ENCODE data around the gene NF1. TPM values are rescaled to one million over a fixed set of nuclear protein-coding genes. Genes with fewer than 3 reads are reported as not detected.

NF1 gene
- polyA plus RNA-seq, 2 of the 4 experiments (the other 2 are of a cell fraction), result 15.9 to 73.2 TPM

GRCh38 chr17:31388770-31389656, 294.2 kb downstream of the NF1 start:
- ATAC-seq (peak; percentile 57 to 80), DNase-seq (ENCODE audit: low read depth in 1 of 2, low spot score in 1 of 2) (peak in 1 of 2 experiments; percentile 82), FAIRE-seq (no peak)
- H3K9me3 ChIP-seq, result no peaks in the 10 kb centered on the region
- WGBS (ENCODE audit: missing lambda C conversion rate), result 37% methylated on average over 16 of the region's 18 CpGs
- H3K4me2 ChIP-seq, result no peak overlapping the region
- ChIA-PET POLR2A (no interaction called here), CTCF (interaction anchor here (0.6 to 13.2 kb wide), 38 partner anchors 9 to 457 kb away, joined by 3 to 197 read pairs (median 4); no protein-coding TSS in a partner anchor)
- no peak overlapping the region for H3K27ac ChIP-seq
- no peak for TF ChIP-seq ZNF302 (CRISPR knock-in tag; IDR thresholded peaks at IDR 0.05)
- TF ChIP-seq SMC3 (IDR thresholded peaks at IDR 0.05), result peak; percentile 79
- TF ChIP-seq RCOR1 (IDR thresholded peaks at IDR 0.05; ENCODE audit: low read depth, low read length), result no peak
- no peak for TF ChIP-seq MYC (IDR thresholded peaks at IDR 0.05; ENCODE audit: borderline replicate concordance, low read length)
- no peak for TF ChIP-seq RFX5 (IDR thresholded peaks at IDR 0.05)
- TF ChIP-seq BHLHE40 (IDR thresholded peaks at IDR 0.05; ENCODE audit: low read depth, low read length), result no peak
- no peak for TF ChIP-seq USF2 (IDR thresholded peaks at IDR 0.05)
- no peak for TF ChIP-seq ZFP36 (IDR thresholded peaks at IDR 0.05; ENCODE audit: borderline replicate concordance, partially characterized antibody)
- no peak for TF ChIP-seq MAFK (IDR thresholded peaks at IDR 0.05; ENCODE audit: partially characterized antibody)
- TF ChIP-seq MAZ (IDR thresholded peaks at IDR 0.05; ENCODE audit: borderline replicate concordance, low read depth, low read length), result no peak
- no peak for TF ChIP-seq FOSL2 (IDR thresholded peaks at IDR 0.05)
- TF ChIP-seq FOSL2 (CRISPR knock-in tag; IDR thresholded peaks at IDR 0.05), result no peak
- TF ChIP-seq GATA3 (IDR thresholded peaks at IDR 0.05; ENCODE audit: borderline replicate concordance), result no peak
- TF ChIP-seq TP53 (CRISPR knock-in tag; IDR thresholded peaks at IDR 0.05), result 0 out of 2 replicates have a peak, but pooled peaks have one; percentile 17
- TF ChIP-seq RAD21 (conservative IDR thresholded peaks at IDR 0.05 in 1 of 2, IDR thresholded peaks at IDR 0.05 in 1 of 2), result peak; percentile 64 to 70
- no peak for TF ChIP-seq SREBF2 (IDR thresholded peaks at IDR 0.05)
- TF ChIP-seq POLR2AphosphoS2 (conservative IDR thresholded peaks at IDR 0.05; ENCODE audit: low read length), result no peak
- no peak for TF ChIP-seq JUNB (IDR thresholded peaks at IDR 0.05)
- TF ChIP-seq CTCF (IDR thresholded peaks at IDR 0.05), result peak; percentile 72
- no peak for TF ChIP-seq PHF8 (IDR thresholded peaks at IDR 0.05; ENCODE audit: borderline replicate concordance, low read depth)
- no peak for TF ChIP-seq HMGXB4 (CRISPR knock-in tag; IDR thresholded peaks at IDR 0.05; ENCODE audit: borderline replicate concordance)
- no peak for TF ChIP-seq CBX2 (IDR thresholded peaks at IDR 0.05; ENCODE audit: borderline replicate concordance, low read depth)
- no peak overlapping the region for H3K4me3 ChIP-seq
- H3K4me1 ChIP-seq, result no peaks in the 10 kb centered on the region
